KG1 (cell line): ENCODE data around the gene CFTR.
"Not testable (repeated sequence)": the region's sequence is repeated elsewhere in the genome, so short reads cannot be mapped to it uniquely, and the experiment has no call there.

Experiments used
- DNase-seq: peaks from one replicate; lab custom pipeline; 2025; lab: John Stamatoyannopoulos, UW

Gene CFTR

GRCh38 chr7:117689406-117689805, 209.6 kb downstream of the CFTR start:
- no peak for DNase-seq

GRCh38 chr7:117690147-117690546, 210.3 kb downstream of the CFTR start:
- no peak for DNase-seq

- no peak for DNase-seq
Observed at GRCh38 chr7:117692338-117692737, 212.5 kb downstream of the CFTR start.

DNA sequence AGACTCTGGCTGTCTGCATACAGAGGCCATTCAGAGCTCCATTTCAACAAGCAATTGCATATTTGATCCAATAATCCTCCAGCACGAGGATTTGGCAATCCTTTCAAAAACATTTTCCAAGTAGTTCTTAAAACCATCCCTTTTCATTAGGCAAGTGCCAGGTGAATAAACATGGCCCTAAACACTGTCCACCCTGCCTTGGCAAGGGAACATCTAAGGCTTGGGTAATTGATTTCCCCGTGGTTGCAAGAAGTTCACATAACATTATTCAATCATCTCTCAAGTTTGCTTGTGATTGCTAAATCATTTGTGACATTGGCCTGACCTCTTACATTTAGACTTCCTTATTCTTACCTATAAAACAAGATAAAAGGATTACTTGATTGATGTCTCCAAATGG, 218.2 kb downstream of the CFTR start:
- no peak for DNase-seq

DNA sequence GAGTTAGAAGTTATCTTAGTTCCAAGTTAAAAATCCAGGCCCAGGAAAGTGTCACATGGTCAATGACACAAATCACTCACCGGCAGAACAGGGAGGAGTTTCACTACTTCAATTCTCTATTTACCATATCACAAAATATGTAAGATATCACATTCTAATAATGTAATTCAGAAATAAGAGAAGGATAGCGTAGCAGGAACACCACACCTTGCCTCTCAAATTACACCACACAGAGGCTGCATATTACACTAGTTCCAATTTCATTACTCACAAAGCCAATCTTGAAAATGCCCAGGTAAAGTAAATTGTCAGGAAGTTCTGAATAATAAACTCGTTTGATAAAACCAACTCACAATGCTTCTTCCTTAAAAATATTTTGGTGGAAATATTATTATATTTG, 224.2 kb downstream of the CFTR start:
- no peak for DNase-seq

- DNase-seq, result no peak
Observed at GRCh38 chr7:117705630-117706029, 225.8 kb downstream of the CFTR start.

DNA sequence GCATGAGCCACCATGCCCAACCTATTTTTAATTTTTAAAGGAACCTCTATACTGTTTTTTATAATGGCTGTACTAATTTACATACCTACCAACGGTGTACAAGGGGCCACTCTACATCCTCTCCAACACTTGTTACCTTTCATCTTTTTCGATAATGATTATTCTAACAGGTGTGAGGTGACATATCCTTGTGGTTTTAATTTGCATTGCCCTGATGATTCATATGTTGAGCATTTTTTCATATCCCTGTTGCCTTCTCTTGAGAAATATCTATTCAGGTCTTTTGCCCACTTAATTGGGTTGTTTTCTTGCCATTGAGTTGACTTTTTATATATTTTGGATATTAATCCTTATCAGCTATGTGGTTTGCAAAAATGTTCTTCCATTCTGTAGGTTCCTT, 226.4 kb downstream of the CFTR start:
- no peak for DNase-seq

- DNase-seq, result no peak
Observed at GRCh38 chr7:117707080-117707479, 227.3 kb downstream of the CFTR start.

DNA sequence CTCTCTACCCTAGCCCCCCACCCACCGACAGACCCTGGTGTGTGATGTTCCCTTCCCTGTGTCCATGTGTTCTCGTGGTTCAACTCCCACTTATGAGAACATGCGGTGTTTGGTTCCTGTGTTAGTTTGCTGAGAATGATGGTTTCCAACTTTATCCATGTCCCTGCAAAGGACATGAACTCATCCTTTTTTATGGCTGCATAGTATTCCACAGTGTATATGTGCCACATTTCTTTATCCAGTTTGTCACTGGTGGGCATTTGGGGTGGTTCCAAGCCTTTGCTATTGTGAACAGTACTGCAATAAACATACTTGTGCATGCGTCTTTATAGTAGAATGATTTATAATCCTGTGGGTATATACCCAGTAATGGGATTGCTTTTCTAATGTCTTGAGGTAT, 228.3 kb downstream of the CFTR start:
- not testable (repeated sequence) for DNase-seq

DNA sequence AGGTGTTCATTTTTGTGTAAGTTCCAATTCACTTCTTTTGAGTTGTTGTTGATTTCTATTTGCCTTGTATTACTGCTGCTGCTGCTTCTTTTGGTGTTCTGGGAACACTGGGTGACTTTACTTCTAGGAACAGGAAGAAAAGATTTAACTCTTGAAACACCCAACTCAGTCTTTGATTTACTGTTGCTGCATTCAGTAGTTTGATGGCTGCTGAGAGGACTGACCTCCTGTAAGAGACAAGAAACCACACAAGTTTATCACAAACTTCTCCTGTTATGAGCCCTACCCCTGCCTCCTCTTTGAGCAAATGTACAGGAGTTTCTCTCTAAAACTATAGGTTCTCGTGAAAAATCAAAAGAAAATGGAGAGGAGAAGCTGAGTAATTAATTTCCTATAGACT, 231.7 kb downstream of the CFTR start:
- no peak for DNase-seq

GRCh38 chr7:117715784-117716445, 236.1 kb downstream of the CFTR start:
- DNase-seq, result peak; percentile 38

- DNase-seq, result no peak
Observed at GRCh38 chr7:117716707-117717299, 237.0 kb downstream of the CFTR start.

- no peak for DNase-seq
Observed at GRCh38 chr7:117717357-117717756, 237.5 kb downstream of the CFTR start.
